T-helper 9 cell (primary cell): ENCODE data around the gene MST1.
"Not testable (repeated sequence)": the region's sequence is repeated elsewhere in the genome, so short reads cannot be mapped to it uniquely, and the experiment has no call there.

Source experiments
- DNase-seq: peaks from one replicate; pipeline ENCODE4 v3.0.0-alpha.2; 2020

Gene MST1

DNA sequence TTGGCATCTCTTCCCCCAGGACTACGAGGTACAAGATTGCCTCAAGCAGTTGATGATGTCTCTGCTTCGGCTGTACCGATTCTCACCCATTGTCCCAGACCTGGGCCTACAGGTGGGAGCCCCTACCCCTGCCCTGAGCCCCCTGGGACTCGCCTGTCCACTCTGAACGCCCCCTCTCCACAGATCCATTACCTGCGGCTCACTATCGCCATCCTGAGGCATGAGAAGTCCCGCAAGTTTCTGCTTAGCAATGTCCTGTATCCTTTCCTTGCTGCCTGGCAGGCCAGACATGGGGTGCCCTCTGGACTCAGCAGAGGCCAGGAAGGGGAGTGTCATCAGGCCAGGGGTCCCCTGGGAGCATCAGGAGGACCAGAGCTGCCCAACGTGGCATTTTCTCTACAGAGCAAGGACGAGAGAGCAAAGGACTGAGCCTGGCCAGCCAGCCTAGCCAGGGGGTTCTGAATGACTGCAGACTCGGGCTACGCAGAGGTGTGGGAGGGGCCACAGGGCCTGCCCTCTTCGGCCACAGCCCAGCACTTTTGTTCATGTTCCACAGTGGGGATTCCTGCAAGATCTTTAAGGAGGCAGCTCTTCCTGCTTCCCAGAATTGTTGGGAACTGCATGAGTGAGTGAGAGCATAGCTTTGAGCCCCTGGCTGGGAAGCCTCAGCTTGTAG is 11.3 kb upstream of the MST1 start:
- DNase-seq: no peak

DNA sequence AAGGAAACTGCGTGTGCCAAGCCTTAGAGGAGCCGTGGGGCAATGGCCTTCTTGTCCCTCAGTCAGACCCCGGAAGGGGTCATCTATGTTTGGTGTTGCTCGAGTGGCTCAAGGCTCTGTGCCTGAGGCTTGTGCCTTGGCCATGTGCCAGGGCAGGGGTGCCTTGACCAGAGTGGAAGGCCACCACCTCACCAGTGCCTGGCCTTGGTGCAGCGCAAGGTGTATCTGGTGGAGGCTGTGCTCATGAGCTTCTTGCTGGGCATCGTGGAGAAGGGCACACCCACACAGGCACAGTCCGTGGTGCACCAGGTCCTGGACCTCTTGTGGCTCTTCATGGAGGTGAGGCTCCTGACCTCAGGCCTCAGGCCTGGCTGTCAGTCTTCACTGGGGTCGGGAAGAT is 10.7 kb upstream of the MST1 start:
- DNase-seq: no peak

DNA sequence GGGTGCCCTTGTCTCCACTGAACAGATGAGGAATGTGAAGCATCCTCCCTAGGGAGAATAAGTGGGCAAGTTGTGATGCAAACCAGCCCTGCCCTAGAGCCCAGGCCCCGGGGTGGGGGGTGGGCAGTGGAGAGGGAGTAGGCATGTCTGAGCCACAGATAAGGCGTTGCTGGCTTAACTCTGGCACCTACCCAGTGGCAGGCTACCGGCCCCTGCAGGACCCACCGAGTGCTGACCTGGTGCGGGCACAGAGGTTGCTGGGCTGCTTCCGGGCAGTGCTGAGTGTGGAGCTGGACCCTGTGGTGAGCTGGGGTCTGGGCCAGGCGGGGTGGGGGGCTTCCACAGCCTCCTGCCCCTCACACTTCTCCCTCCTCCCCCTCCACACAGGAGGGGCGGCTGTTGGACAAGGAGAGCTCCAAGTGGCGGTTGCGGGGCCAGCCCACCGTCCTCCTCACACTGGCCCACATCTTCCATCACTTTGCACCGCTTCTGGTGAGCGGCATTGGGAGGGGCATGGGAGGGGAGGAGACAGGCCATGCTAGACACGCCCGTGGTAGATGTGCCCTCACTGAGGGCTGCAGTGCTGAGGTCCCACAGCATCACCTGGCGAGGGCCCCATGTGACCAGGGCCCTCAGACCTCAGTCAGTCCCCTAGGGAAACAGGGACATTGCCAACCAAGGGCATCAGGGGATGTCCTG is 10.2 kb upstream of the MST1 start:
- DNase-seq: no peak

DNA sequence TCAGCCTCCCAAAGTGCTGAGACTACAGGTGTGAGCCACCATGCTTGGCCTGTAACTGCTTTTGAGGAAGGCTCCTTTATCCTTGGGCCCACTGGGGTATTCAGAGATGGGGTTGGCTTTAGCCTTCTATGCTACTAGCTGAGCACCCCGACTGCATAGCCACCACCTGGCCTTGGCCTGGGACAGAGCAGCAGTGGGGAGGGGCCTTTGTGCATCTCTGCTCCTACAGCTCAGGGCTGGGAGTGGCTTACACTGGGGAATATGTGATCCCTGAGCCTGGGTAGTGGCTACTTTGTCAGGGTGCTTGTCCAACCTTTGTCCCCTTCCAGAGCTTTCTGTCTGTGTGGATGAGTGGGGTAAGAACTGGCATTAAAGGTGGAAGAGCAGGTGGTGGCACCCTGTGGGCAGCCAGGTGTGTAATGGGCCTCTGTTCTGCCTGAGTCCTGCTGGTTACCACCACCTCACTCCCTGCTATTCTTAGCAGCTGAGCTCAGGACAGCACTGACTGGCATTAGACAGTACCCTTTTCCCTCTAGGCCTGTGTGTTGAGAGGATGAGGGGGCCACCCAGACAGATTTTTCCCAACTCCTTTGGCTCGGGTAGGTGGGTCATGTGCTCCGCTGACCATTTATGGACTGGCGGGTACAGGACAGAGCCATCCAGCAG is 6.2 kb upstream of the MST1 start:
- not testable (repeated sequence) for DNase-seq

- DNase-seq: not testable (repeated sequence)
Measured at GRCh38 chr3:49694409-49695070, 5.3 kb upstream of the MST1 start.

GRCh38 chr3:49691481-49691880 is 2.2 kb upstream of the MST1 start:
- DNase-seq: not testable (repeated sequence)

- DNase-seq: not testable (repeated sequence)
Measured at GRCh38 chr3:49690856-49691255, 1.6 kb upstream of the MST1 start.

DNA sequence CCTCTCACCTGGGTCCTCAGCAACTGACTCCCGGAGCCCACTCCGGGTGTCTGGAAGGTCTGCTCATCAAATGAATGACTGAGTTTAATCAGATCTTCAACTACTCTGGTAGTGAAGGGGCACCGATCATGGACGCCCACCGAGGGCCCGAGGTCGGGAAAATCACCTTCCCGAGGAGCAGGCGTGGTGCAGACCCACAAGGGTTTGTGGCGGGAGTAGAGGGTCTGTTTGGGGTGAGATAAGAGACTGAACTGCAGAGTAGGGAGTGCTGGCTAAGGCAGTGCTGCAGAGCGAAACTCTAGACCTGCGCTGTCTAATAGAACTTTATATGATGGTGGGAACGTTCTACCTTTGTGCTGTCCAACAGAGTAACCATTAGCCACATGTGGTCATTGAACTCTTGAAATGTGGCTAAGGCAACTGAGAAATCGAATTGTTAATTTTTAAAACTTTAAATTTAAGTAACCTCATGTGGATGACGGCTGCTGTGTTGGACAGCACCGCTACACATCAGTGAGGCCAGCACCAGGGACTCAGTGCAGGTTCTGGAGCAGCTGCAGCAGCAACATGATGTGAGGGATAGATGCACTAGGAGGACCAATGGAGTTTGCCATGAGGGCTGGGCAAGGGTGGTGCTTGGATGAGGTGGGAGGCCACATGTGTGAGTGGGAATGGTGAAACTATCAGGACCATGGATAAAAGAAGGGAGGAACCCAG is 792 bp upstream of the MST1 start:
- not testable (repeated sequence) for DNase-seq

DNA sequence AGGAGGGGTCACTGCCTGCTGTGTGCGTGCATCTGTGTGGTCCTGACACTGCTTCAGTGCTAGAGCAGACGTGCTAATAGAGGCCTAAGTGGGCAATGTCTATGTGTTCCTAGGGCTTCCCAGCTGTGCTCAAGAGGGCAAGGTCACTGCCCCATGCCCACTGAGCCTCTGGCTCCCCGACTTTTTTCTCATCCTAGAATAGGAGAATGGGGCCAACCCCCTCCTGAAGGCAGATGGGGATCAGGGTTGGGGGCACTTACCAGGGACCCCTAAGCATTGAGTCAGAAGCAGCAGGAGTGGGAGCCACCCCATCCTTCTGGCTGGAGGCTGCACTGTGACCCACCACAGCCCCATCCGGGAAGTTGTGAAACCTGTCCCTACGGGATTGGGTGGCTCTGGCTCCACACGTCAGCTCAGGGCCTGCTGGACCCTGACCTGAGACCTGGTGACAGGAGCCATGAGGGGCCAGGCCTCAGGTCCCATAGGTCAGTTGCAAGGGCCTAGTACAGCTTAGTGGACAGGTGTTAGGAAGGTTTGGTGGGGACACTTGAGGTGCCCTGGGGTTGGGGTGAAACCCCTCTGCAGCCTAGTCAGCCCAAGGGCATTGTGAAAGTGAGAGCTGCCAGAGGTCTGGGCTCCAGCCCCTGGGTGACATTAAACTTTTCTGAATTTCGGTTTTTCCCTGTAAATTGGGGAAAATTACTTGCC is 782 bp downstream of the MST1 start:
- DNase-seq: not testable (repeated sequence)

- not testable (repeated sequence) for DNase-seq
Measured at GRCh38 chr3:49687424-49687795, 1.9 kb downstream of the MST1 start.

GRCh38 chr3:49686769-49687423 is 2.4 kb downstream of the MST1 start:
- peak; percentile 27 for DNase-seq

DNA sequence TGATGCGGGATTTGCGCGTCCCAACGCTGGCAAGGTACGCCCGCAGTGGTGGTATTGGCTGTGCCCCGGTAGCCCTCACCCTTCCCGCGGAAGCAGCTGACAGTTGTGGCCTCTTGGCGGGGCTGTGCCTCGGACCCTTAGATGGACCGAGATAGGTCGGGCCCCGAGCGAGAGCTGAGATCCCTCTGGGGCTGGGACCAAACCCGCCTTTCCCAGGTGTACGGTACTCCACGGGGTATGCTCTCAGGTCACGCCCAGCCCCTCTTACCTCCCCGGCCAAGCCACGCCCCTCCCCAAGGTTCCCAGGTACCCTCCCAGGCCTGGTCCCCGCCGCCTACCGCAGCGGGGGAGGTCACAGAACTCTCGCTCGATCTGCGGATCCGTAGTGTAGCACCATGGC is 2.9 kb downstream of the MST1 start:
- peak; percentile 32 for DNase-seq

GRCh38 chr3:49685846-49686245 is 3.4 kb downstream of the MST1 start:
- DNase-seq: not testable (repeated sequence)

GRCh38 chr3:49685103-49685502 is 4.2 kb downstream of the MST1 start:
- DNase-seq: not testable (repeated sequence)

GRCh38 chr3:49684453-49684852 is 4.8 kb downstream of the MST1 start:
- DNase-seq: not testable (repeated sequence)

GRCh38 chr3:49683162-49683561 is 6.1 kb downstream of the MST1 start:
- no peak for DNase-seq

GRCh38 chr3:49681543-49681942 is 7.7 kb downstream of the MST1 start:
- DNase-seq: no peak

GRCh38 chr3:49681232-49681522 is 8.1 kb downstream of the MST1 start:
- no peak for DNase-seq

DNA sequence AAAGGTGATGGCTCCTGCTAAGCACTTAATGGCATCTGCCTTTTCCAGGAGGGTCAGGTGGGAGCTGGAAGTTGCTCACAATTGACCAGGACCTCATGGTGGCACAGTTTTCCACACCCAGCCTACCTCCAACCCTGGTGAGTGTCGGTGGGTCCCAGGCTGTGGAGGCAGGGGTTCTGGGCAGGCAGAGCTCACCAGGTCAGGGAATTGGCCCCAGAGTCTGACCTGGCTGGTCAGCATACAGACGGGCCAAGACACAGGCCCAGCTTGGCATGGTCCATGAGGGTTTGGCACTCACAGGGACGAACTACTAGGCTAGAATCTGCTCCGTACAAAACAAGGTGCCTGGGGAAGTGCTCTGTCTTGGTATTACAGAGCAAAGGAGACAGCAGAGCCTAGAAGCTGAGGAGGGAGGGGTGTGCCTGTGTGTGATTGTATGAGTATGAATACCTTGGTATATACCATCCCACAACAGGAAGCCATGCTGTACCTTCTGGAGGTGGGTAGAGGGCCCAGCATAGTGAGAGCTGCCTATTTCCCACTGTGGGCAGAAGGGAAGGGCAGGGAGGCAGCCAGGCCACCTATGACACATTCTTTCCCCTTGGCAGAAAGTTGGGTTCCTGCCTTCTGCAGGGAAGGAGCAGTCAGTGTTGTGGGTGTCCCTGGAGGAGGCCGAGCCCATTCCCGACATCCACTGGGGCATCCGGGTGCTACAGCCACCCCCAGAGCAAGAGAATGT is 8.6 kb downstream of the MST1 start:
- no peak for DNase-seq

DNA sequence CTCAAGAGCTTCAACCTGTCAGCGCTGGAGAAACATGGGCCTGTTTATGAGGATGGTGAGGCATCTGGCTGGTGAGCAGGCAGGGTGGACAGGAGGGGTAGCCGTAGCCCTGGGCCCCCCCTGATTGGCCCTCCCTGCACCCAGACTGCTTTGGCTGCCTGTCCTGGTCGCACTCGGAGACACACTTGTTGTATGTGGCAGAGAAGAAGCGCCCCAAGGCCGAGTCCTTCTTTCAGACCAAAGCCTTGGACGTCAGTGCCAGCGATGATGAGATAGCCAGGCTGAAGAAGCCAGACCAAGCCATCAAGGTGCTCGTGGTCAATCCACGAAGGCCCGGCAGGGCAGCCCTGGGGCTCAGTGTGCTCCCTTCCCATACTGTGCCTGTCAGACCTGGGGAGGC is 13.4 kb downstream of the MST1 start:
- DNase-seq: no peak

- no peak for DNase-seq
Measured at GRCh38 chr3:49674497-49674983, 14.7 kb downstream of the MST1 start.
